Suppressor macrophage treated with lipopolysaccharide for 1 hour (primary cell): Measurements from ENCODE around the gene PIWIL1.

Experiments used
- DNase-seq, 3 donors: peaks; one replicate each; pipeline ENCODE4 v3.0.0-alpha.2; 2020 to 2022

PIWIL1 gene

GRCh38 chr12:130337488-130338303 is at the start of gene PIWIL1:
PIWIL1 (plus strand) TSS chr12:130337887; CDS start chr12:130342592, 4,705 bp downstream.
- DNase-seq, result no peak

- no peak for DNase-seq
Measured at GRCh38 chr12:130288206-130288605, 49.5 kb upstream of the PIWIL1 start.

DNA sequence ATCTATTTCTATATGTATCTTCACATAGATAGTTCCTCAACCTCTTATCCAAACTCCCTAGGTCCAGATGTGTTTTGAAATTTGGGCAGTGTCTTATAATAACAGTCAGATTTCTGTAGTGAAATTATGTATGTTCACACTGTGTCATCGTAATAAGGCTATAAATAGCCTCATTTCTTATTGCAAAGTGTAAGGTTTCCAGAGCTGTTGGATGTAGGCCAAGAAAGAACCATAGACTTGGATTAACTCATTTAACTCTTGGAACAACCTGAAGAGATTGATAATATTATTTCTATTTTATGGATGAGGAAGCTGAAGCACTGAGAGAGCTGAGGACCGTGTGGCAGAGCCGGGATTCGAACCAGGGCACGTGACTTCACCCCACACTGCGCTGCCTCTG is 49.0 kb upstream of the PIWIL1 start:
- no peak for DNase-seq

GRCh38 chr12:130290114-130290513 is 47.6 kb upstream of the PIWIL1 start:
- no peak for DNase-seq

DNA sequence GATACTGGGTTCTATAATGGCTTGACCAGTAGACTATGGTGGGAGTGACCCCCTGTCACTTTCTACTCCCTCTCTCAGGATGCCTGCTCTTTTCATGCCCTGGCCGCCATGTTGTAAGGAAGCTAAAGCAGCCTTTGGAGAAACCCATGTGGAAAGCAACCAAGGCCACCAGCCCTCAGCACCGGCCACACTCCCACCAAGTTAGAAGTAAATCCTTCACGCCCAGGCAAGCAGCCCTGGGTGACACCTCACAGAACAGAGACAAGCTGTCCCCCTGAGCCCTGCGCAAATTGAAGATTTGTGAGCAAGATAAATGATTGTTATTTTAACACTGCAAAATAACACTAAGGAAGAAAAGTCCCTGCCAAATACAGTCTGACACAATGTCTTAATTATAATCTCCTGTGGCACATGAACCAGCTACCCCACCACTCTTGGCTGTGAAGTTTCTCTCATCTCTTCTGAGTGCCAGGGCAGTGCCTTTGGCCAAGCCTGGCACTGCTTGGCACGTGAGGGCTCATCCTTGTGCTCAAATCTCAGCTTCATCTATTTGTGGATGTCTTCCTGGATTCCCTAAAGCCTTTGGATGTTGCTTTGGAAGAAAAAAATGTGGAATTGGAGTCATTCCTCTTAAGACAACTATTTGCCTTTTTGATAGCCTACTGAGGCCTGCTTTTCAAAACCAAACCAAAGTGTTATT is 39.2 kb upstream of the PIWIL1 start:
- DNase-seq, result no peak

DNA sequence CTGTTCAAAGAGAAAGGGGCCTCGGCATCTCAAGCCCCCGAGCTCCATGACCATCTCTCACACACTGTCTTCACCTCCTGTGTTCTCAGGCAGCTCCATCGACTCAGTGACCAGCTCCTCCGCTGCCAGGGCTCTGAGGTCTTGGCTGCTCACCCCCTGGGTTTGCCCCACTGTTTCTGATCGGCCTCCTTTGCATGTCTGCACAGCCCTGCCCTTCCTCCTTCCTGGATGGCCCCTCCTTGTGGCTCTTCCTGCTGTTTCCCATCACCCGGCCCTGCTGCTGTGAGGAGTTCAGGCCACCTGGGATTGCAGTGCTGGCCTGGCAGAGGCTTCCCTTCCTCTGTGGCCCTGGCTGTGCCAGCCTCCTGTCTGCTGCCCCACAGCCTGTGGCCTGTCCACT is 38.1 kb upstream of the PIWIL1 start:
- DNase-seq, result no peak

DNA sequence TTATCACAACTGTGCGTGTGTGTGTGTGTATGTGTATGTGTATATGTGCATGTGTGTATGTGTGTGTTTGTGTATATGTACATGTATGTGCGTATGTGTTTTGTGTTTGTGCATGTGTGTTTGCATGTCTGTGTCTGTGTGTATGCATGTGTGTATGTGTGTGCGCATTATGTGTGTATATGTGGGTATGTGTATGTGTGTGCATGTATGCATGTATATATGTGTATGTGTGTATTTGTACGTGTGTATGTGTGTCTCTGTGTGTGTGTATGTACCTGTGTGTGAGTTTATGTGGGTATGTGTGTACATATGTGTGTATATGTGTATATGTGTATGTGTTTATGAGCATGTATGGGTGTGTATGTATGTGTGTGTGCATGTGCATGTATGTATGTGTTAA is 37.6 kb upstream of the PIWIL1 start:
- DNase-seq, result no peak

DNA sequence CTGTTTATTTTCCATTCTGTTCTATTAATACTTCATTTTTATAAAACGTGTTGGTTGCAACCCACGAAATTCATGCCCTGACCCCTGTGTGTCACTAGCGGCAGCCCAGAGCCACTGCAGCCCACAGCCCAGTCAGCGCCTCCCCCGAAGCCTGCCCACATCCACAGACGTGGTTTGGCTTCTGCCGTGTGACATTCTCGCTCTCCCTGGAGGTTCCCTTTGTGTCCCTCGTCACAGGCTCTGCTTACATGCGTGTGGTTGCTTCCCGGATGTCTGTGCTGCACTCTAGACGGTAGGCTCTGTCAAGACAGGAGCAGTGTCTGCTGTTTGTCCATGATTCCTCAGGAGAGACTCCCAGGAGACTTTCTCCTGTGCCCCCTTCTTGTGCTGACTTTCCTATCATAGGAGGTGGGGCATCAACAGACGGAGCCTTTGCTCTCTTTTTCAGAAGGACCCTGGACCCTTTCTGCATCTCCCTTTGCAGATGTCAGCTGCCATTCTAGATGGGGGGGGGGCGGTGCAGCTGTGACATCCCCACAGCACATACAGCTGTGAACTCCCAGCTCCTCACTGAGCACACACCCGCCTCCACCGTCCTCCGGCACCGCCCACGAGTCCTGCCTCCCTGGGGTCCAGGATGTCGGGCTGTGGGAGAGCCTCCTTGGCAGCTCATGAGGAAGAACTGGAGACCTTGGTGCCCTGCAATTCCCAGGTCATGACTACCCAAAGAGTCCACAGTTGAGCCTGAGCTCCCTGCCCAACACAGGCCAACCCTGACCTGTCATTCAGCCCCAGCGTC is 36.8 kb upstream of the PIWIL1 start:
- no peak for DNase-seq

- no peak for DNase-seq
Measured at GRCh38 chr12:130301559-130301958, 36.1 kb upstream of the PIWIL1 start.

GRCh38 chr12:130303781-130304180 is 33.9 kb upstream of the PIWIL1 start:
- DNase-seq, result no peak

DNA sequence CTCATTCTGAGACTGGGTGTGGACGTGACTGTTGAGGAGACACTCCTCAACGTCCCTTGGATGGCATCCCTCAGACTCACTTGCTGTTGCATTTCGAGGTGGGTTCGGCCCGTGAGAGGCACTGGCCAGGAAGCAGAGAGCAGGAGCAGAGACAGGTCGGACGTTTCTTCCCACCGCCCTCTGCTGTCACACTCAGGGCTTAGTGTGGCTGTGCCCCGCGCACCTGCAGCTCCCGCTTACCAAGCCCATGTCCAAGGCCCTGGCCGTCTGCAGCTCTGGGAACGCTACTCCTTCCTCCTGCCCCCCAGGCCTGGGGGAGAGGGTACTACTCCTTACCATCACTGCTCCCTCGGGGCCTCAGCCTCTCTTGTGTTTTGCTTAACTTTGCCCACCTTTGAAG is 29.8 kb upstream of the PIWIL1 start:
- no peak for DNase-seq

GRCh38 chr12:130308393-130308792 is 29.3 kb upstream of the PIWIL1 start:
- DNase-seq, result no peak

DNA sequence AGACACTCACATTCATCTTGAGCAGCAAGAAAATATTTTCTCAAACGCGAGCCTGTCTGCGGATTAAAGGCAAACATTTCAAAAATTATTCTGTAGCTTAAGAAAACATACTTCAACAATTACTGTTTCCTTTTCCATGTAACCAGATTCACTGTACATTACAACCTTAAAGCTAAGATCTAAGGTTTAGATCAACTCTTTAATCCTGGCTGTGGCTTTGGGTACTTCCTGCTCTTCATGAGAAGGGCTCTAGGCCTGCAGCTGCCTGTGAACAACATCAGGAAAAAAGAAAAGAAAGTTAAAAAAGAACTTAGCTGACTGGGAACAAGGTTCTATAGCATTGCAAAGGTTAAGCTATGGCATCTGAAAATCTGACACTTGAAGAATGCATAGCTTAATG is 21.4 kb upstream of the PIWIL1 start:
- DNase-seq, result no peak

DNA sequence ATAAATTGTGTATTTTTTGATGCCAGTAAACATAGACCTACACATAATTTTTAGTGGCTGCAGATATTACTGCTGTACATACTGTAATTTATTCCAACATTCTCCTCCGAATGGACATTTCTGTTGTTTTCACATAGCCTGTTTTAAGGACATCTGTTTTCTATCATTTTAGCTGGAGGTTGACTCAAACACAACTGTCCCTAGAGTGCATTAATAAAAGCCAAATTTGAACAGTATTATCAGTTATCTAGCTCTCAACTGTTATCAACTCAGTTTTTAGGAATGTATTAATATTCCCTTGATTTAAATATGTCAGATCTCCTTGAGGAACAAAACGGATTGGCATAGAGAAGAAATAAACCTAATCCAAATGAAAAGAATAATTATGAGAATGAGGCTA is 17.2 kb upstream of the PIWIL1 start:
- DNase-seq, result no peak

DNA sequence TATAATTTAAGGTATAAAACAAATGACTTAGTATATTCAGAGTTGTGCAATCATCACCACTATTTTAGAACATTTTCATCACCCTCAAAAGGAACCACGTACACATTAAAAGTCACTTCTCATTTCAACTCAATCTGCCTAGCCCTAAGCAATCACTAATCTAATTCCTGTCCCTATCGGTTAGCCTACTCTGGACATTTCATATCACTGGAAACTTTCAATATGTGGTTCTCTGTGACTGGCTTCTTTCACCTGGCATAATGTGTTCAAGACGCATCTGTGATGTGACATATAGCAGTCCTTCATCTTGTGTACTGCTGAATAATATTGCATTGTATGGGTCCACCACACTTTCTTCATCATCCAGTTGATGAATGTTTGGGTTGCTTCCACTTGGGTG is 15.4 kb upstream of the PIWIL1 start:
- DNase-seq, result no peak

DNA sequence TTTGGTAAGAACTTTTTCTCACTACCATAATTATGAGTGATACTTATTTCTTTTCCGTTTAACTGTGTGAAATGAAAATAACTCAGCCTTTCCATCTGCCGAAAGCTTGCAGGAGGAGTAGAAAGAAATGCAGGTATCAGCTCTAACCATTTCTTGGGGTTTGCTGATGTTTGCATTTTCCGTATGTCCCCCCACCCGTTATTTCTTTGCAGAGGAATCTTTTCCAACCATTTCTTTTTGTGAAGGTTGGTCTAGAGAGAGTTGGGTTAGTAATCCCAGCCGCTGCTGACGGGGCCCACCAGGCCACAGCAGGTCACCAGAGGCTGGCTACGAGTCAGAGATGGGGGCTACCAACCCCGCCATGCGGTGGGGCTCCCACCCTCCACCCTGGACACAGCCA is 7.0 kb upstream of the PIWIL1 start:
- no peak for DNase-seq

DNA sequence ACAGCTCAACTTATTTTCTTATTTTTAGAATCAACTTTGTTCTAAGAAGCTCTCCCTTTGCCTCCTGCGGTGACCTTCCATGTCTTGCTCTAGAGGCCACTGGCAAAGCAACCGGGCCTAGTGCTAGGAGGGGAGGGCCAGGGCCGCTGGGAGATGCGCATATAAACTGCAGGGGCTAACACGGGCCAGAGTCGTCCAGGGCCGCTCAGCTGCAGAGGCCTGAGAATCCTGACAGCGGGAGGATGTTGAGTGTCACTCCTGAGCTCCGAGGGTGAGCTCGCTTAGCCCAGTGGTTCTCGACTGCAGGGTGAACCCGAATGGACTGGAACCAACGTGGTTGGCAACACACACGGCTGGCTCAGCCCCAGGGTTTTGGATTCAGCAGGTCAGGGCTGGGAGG is 6.5 kb upstream of the PIWIL1 start:
- DNase-seq, result no peak

GRCh38 chr12:130333341-130333740 is 4.3 kb upstream of the PIWIL1 start:
- DNase-seq, result no peak

DNA sequence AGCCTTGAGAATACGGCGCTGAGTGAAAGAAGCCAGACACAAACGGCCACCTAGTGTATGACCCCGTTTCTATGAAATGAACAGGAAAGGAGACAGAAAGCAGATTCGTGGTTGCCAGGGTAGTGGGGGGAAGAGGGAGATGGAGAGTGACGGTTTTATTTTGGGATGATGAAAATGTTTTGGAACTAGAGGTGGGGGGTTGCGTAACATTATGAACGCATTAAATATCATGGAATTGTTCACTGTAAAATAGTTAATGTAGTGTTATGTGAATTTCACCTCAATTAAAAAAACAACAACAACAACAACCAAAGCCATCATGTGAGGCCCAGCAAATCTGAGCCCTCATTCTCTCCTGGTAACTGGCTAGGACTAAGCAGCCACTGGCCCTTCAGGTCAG is 3.3 kb upstream of the PIWIL1 start:
- DNase-seq, result no peak

DNA sequence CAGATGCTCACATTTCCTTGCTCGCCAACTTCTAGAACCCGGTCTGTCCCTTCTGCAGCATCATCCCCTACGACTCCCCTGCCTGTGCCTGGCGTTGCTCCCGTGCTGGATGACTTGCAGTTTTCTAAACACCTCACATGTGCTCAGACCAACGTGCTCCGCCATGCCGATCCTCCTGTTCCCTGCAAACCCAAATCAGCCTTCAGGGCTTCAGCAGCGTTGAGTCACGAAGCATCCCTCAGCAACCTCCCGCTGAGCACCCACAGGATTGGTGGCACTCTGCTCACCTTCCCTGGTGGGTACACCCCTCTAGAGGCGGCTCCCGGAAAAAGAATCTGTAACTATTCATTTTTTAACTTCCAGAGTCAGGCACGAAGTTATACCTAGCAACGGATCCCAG is 2.8 kb upstream of the PIWIL1 start:
- DNase-seq, result no peak

DNA sequence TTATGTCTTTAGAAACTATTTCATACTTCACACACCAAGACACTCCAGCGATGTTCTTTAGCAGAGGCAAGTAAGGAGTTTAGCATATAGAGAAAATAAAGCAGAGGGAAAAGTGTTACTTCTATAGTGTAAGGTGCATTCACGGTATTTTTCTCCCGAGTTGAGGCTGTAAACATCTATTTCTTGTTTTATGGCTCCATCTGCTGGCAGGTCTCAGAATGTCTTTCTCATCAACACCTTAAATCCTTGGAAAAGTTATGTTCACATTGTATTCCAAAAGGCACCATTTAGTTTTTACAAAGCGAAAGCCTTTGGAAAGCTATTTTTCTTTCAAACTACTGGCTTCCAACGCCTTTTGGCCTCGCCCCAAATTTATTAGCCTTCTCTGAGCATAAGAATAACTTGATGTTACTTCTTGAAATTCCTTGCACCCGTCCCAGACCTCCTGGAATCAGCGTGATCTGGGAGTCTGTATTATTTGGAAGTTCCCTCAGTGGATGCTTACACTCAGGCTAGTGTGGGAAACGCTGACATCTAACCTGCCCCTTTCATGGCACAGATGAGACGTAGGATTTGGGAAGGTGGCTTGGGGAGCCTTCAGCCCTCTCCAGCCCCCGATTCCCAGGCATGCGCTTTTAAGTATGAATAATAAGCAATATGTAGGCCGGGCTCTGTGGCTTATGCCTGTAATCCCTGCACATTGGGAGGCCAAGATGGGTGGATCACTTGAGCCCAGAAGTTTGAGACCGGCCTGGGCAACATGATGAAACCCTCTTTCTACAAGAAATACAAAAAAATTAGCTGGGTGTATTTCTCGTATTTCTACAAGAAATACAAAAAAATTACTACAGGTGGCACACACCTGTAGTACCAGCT is 1.9 kb upstream of the PIWIL1 start:
- DNase-seq, result peak; percentile 58 to 65 (median 64)

GRCh38 chr12:130336723-130337487 is 782 bp upstream of the PIWIL1 start:
- no peak for DNase-seq
